ENCODE data around the gene RAB4B.
"Not testable (repeated sequence)": the region's sequence is repeated elsewhere in the genome, so short reads cannot be mapped to it uniquely, and the experiment has no call there.

The RAB4B gene

DNA sequence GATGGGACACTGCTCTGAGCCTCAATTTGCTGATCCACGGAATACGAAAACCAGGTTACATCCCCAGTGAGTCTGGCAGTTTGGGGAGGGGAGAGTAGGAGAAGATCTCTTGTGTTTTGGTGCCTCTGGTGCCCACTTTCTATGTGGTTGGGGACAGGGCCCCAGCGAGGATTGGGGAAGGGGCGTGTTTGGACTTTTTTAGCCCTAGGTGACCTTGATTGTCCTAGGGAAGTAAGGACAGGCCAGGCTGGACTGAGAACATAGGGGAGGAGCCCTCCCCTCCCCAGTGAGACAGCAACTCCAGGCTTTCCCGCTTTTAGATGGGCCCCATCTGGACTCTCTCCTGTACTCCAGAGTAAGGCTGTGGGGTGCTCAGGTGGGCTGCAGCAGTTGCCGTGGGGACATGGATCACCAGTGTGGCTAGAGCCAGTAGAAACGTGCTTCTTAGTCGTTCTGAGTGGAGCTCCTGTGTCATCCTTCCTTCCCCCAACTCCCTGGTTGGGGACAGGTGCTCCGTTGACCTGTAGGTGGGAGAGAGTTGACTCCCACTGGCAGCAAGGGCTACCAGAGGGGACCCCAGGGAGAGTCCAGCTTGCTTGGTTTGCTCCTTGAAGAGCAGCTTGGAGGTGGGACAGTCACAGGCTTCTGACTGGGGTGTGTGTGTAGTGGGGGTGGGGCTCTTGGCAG, 25.3 kb downstream of the RAB4B start:
- DNase-seq (ENCODE audit: low spot score) (no peak), FAIRE-seq (no peak)

- no peak for FAIRE-seq
These were observed 26.1 kb downstream of the RAB4B start for GRCh38 chr19:40803857-40804782.

GRCh38 chr19:40804783-40805242, 26.8 kb downstream of the RAB4B start:
- FAIRE-seq (peak; percentile 40), DNase-seq (ENCODE audit: low spot score) (no peak)

More at GRCh38 chr19:40803857-40804782, 26.1 kb downstream of the RAB4B start:
- DNase-seq (ENCODE audit: low spot score), result no peak

GRCh38 chr19:40805258-40805868, 27.3 kb downstream of the RAB4B start:
- DNase-seq (ENCODE audit: low spot score) (no peak), FAIRE-seq (no peak)

DNA sequence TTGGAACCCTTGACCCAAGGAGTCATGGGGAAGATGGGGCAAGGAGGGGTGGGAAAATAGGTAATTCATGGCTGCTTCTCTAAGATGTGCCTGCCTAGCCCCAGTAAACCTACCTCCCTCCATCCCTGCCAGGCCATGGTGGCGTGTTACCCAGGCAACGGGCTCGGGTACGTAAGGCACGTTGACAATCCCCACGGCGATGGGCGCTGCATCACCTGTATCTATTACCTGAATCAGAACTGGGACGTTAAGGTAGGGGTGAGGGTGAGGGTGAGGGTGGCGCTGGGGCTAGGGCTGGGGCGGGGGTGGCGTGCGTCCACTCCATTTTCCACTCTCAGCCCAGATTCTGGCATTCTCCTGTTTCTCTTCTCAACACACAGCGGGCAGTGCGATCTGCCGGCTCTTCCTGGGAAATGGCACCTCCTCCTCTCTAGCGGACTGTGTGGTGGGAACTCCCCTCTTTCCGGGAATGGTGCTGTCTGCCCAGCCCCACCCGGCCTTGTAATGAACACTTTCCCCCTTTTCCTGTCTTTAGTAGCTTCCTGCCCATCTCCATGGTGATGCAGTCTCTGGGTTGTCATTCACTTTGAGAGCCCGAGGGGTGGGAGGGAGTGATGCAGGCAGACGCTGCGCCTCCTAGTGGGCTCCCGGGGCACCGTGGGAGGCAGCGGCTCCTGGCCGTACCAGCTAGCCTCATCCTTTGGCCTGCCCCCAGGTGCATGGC, 28.5 kb downstream of the RAB4B start:
- FAIRE-seq (no peak), DNase-seq (ENCODE audit: low spot score) (peak; percentile 71)

- FAIRE-seq (no peak), DNase-seq (ENCODE audit: low spot score) (no peak)
These were observed 29.3 kb downstream of the RAB4B start for GRCh38 chr19:40807147-40808020.

DNA sequence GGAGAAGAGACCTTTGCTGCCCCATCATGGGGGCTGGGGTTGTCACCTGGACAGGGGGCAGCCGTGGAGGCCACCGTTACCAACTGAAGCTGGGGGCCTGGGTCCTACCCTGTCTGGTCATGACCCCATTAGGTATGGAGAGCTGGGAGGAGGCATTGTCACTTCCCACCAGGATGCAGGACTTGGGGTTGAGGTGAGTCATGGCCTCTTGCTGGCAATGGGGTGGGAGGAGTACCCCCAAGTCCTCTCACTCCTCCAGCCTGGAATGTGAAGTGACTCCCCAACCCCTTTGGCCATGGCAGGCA, 29.9 kb downstream of the RAB4B start:
- FAIRE-seq (no peak), DNase-seq (ENCODE audit: low spot score) (no peak)

- FAIRE-seq (no peak), DNase-seq (ENCODE audit: low spot score) (no peak)
These were observed 30.4 kb downstream of the RAB4B start for GRCh38 chr19:40808497-40808896.

DNA sequence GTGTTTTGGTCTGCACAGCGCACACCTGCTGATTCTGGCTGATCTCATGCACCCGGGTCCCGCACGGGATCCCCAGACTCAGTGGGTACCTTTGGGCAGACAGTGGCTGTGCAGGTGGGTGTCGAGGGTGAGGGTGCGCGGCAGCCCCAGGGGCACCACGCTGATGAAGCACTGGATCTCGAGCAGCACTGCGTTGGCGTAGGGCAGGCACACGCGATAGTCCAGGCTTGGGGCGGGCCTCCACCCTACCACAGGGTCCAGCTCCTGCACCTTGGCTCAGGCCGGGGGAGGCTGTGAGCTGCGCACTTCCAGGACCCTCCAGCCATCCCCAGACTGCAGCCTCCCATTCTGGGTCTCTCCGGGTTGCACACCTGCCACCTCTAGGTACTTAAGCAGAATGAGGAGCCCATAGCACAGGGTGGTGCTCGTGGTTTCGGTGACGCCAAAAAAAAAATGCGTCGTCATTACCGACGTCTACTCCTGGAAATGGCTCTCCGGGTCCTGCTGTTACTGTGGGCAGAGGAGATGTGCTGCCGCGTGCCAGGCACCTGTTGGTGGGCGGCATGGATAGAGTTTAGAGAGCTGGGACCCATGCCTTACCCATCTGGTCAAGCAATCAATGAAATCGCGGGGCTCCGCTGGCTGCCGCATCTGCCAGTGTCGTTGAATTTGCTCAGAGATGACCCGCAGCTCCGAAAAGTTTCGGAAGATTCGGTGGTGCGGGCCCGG, 31.5 kb downstream of the RAB4B start:
- DNase-seq (ENCODE audit: low spot score), result no peak
- FAIRE-seq, result no peak

DNA sequence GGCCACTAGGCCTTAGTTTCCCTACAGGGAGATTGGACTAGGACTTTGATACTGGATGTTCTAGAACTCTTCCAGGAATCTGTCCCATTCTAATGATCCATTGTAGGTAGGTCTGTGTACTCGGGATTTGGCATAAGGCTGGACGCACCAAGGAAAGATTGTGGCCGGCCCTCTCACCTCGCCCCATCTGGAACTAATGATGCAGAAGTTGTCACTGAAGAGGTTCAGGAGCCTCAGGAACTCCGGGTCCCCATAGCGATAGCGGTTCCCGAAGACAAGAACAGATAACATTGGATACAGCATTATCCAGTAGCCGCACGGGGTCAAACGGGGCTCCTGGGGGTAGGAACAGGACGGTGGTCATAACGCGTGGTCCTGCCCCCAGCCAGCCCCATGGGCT, 32.1 kb downstream of the RAB4B start:
- FAIRE-seq (no peak), DNase-seq (ENCODE audit: low spot score) (no peak)

DNA sequence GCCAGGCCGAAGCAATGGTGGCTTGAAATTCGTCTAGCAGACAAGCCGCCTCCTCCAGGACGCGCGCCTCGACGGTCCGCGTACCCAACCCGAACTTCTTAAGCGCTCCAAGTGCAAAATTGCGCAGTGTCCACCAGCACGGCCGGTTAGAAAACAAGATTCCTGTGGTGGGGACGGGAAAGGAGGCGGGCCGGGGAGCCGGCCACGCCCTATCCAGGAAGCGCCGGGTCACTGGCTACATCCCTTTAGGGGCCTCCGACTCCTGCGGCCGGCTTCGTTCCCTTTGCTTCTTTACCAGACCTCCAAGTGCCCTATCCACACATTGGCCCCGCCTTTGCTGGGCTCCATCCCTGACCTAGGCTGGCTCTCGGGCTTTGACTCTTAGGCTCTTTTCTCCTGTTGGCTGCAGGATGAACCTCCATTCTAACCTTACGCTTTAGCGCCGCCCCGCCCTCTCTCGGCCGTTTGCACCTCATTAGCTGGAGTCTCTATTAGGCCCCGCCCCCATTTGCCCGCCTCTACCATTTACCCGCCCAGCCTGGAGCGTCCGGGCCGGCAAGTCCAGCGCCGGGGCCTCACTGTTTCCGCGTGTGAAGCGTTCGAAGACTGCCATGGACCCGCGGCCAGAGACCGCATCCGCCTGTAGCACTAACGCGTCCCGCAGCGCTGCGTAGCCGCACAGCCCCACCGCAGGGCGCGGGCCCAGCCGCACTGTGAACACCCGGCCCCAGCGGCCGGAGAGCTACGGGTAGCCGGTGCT, 32.8 kb downstream of the RAB4B start:
- FAIRE-seq, result not testable (repeated sequence)

DNA sequence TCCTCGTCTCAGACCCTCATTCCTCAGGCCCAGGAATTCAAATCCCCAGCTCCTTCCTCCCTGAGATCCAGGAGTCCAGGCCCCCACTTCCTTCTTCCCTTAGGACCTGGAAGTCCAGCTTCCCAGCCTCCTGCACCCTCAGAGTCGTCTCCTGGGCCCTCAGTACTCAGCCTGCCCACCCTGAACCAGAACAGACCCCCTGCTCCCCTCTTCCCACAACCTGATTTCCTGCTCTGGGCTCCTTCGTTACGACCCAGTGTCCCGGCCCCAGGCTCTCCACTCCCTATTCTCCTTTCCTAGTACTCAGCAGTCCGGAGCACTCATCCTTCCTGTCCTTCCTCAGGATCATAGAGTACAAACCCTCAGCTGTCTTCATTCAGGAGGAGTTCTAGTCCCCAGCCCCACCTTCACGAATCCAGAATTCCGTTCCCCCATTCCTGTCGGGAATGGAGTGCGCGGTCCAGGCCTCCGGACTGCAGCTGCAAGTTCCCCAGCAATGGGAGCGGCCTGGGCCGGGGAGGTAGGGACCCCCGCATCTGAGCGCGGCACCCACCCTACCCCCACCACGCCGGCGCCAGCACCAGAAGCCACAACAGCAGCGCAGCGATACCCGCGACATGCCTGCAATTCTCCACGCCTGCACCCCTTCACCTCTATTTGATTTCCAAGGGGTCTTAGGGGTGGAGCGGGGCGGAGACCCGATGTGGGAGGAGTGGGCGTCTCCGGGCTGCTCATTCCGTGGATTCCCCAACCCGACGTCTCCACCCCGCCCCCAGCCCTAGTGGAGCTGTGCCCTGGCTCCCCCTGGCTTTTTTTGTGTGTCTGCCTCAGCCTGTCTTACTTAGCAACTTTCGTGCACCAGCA, 33.7 kb downstream of the RAB4B start:
- DNase-seq (ENCODE audit: low spot score), result no peak
- FAIRE-seq, result no peak

More for the DNA sequence above, 32.8 kb downstream of the RAB4B start:
- not testable (repeated sequence) for DNase-seq (ENCODE audit: low spot score)

DNA sequence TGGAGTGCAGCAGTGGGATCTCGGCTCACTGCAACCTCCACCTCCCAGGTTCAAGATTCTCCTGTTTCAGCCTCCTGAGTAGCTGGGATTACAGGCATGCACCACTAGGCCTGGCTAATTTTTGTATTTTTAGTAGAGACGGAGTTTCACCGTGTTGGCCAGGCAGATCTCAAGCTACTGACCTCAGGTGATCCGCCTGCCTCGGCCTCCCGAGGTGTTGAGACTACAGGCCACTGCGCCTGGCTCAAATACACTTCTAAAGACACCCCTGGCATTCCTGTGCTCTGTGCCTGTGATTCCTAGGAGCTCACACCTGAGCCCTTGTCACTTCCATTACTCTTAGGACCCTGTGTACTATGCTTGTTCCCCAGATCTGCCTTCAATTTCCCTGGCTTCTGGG, 34.5 kb downstream of the RAB4B start:
- not testable (repeated sequence) for FAIRE-seq; DNase-seq (ENCODE audit: low spot score)

- DNase-seq (ENCODE audit: low spot score) (no peak), FAIRE-seq (peak; percentile 20)
These were observed 35.1 kb downstream of the RAB4B start for GRCh38 chr19:40813182-40813581.

- no peak for FAIRE-seq
These were observed 37.2 kb downstream of the RAB4B start for GRCh38 chr19:40815223-40815622.

GRCh38 chr19:40818480-40819399, 40.7 kb downstream of the RAB4B start:
- DNase-seq (ENCODE audit: low spot score); FAIRE-seq: not testable (repeated sequence)

More at GRCh38 chr19:40815223-40815622, 37.2 kb downstream of the RAB4B start:
- DNase-seq (ENCODE audit: low spot score), result no peak
